Caki2 (cell line): ENCODE results near the gene PXT1. TPM values are rescaled to one million over a fixed set of nuclear protein-coding genes. Genes with fewer than 3 reads are reported as not detected.
"Not testable (repeated sequence)": the region's sequence is repeated elsewhere in the genome, so short reads cannot be mapped to it uniquely, and the experiment has no call there.

Experiments used
- DNase-seq: peaks from one replicate; pipeline ENCODE4 v3.0.0-alpha.2; 2015; ENCODE audit warnings: low read depth
- in situ Hi-C: cut with HindIII; loops from 2 replicates; pipeline ENCODE4 v1.10.0; 2016; ENCODE audit warnings: low sequenced_read_pairs, low pct_unique_long_range_greater_than_20kb, mixed read lengths
- total RNA-seq: library from RNA; depleted of rRNA; stranded (reverse); fragments of >200 nt; shearing (Covaris generic); gene quantifications from 2 replicates; pipeline ENCODE4 v1.2.3, GENCODE V29; 2014; ENCODE audit warnings: low replicate concordance

The PXT1 gene
- total RNA-seq, 1 experiment from 2014 or later, result 0.20 TPM

GRCh38 chr6:36377594-36377993, 65.1 kb downstream of the PXT1 start:
- no peak for DNase-seq
- in situ Hi-C loops, result no loop called here

GRCh38 chr6:36376742-36377141, 65.9 kb downstream of the PXT1 start:
- DNase-seq, result no peak
- in situ Hi-C loops, result no loop called here

GRCh38 chr6:36376183-36376582, 66.5 kb downstream of the PXT1 start:
- in situ Hi-C loops, result no loop called here
- DNase-seq, result no peak

- in situ Hi-C loops, result no loop called here
- DNase-seq, result no peak
Observed at GRCh38 chr6:36375644-36376155, 67.0 kb downstream of the PXT1 start.

GRCh38 chr6:36374972-36375371, 67.7 kb downstream of the PXT1 start:
- in situ Hi-C loops, result no loop called here

GRCh38 chr6:36374194-36374593, 68.5 kb downstream of the PXT1 start:
- in situ Hi-C loops, result no loop called here

More at GRCh38 chr6:36374972-36375371, 67.7 kb downstream of the PXT1 start:
- DNase-seq, result no peak

GRCh38 chr6:36373368-36374019, 69.2 kb downstream of the PXT1 start:
- no peak for DNase-seq
- in situ Hi-C loops, result no loop called here

More at GRCh38 chr6:36374194-36374593, 68.5 kb downstream of the PXT1 start:
- no peak for DNase-seq

- no peak for DNase-seq
- in situ Hi-C loops, result no loop called here
Observed at GRCh38 chr6:36372088-36372487, 70.6 kb downstream of the PXT1 start.

- in situ Hi-C loops, result no loop called here
- no peak for DNase-seq
Observed at GRCh38 chr6:36371211-36371610, 71.4 kb downstream of the PXT1 start.

- DNase-seq, result no peak
- in situ Hi-C loops, result no loop called here
Observed at GRCh38 chr6:36370638-36371037, 72.0 kb downstream of the PXT1 start.

GRCh38 chr6:36368921-36369865, 73.5 kb downstream of the PXT1 start:
- DNase-seq, result no peak

GRCh38 chr6:36368421-36368820, 74.2 kb downstream of the PXT1 start:
- DNase-seq, result no peak
- in situ Hi-C loops, result no loop called here

More at GRCh38 chr6:36368921-36369865, 73.5 kb downstream of the PXT1 start:
- in situ Hi-C loops, result no loop called here

- no peak for DNase-seq
- in situ Hi-C loops, result no loop called here
Observed at GRCh38 chr6:36367743-36368142, 74.9 kb downstream of the PXT1 start.

- in situ Hi-C loops, result no loop called here
Observed at GRCh38 chr6:36364669-36365479, 77.8 kb downstream of the PXT1 start.

GRCh38 chr6:36364061-36364635, 78.5 kb downstream of the PXT1 start:
- in situ Hi-C loops, DNase-seq: not testable (repeated sequence)

More at GRCh38 chr6:36364669-36365479, 77.8 kb downstream of the PXT1 start:
- peak; percentile 33 for DNase-seq

- in situ Hi-C loops, DNase-seq: not testable (repeated sequence)
Observed at GRCh38 chr6:36363371-36363752, 79.3 kb downstream of the PXT1 start.

GRCh38 chr6:36362551-36363370, 79.9 kb downstream of the PXT1 start:
- no peak for DNase-seq
- in situ Hi-C loops, result no loop called here
